ENCODE data around the gene CDR2.

DNA sequence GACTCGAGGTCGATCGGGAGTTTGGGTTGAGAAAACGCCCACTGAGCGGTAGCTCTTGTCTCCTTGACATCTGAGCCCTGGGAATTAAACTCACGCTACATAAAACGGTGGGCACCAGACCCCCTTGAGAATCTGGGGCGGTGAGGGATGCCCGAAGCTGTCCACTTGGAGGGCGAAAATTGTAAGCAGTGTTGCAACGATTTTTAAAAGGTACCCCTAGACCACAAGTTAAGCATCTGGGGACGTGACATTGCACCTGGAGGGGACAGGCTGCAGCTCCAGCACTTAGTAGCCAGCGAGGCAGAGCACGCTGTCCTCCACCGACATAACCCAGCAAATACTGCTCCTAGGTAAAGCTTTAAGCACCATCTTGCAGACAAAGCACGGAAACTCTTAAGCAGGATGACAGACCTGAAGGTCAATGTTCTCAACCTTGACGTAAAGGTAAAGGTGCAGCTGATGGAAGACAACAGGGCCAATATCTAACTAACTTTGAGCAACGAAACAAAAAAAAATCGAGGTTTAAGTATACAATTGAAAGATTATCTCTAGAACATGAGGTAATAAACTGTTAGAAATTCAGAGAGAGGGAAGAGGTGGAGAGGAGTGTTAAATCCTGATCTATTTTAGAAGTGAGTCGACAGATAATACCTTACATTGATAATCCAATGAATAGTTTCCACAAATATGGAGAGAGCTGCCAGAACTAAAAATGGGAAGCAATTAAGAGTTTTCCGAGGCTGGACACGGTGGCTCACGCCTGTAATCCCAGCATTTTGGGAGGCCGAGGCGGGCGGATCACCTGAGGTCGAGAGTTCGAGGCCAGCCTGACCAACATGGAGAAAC is 921 bp upstream of the CDR2 start:
- TF ChIP-seq, protein P1, sequence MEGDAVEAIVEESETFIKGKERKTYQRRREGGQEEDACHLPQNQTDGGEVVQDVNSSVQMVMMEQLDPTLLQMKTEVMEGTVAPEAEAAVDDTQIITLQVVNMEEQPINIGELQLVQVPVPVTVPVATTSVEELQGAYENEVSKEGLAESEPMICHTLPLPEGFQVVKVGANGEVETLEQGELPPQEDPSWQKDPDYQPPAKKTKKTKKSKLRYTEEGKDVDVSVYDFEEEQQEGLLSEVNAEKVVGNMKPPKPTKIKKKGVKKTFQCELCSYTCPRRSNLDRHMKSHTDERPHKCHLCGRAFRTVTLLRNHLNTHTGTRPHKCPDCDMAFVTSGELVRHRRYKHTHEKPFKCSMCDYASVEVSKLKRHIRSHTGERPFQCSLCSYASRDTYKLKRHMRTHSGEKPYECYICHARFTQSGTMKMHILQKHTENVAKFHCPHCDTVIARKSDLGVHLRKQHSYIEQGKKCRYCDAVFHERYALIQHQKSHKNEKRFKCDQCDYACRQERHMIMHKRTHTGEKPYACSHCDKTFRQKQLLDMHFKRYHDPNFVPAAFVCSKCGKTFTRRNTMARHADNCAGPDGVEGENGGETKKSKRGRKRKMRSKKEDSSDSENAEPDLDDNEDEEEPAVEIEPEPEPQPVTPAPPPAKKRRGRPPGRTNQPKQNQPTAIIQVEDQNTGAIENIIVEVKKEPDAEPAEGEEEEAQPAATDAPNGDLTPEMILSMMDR (IDR thresholded peaks at IDR 0.05; ENCODE audit: low read length): no peak
- TF ChIP-seq EZH2phosphoT487 (IDR thresholded peaks at IDR 0.05; ENCODE audit: low read length): no peak

Measured in MM.1S (cell line).